ENCODE data around the gene LRP2. TPM values are rescaled to one million over a fixed set of nuclear protein-coding genes. Genes with fewer than 3 reads are reported as not detected.

LRP2 gene
- total and polyA plus RNA-seq, 8 donors: 0.06 to 0.08 TPM; not detected in 6

GRCh38 chr2:169080250-169081069 lies 281.9 kb downstream of the LRP2 start:
- Histone ChIP-seq H3K4me3 (no peak overlapping the region), H3K4me1 (no peaks in the 10 kb centered on the region), H3K27ac (no peak overlapping the region), H3K27me3 (no peaks in the 10 kb centered on the region), H3K36me3 (no peaks in the 10 kb centered on the region), H3K9me3 (no peaks in the 10 kb centered on the region)
- DNase-seq: no peak
- TF ChIP-seq, protein P1, sequence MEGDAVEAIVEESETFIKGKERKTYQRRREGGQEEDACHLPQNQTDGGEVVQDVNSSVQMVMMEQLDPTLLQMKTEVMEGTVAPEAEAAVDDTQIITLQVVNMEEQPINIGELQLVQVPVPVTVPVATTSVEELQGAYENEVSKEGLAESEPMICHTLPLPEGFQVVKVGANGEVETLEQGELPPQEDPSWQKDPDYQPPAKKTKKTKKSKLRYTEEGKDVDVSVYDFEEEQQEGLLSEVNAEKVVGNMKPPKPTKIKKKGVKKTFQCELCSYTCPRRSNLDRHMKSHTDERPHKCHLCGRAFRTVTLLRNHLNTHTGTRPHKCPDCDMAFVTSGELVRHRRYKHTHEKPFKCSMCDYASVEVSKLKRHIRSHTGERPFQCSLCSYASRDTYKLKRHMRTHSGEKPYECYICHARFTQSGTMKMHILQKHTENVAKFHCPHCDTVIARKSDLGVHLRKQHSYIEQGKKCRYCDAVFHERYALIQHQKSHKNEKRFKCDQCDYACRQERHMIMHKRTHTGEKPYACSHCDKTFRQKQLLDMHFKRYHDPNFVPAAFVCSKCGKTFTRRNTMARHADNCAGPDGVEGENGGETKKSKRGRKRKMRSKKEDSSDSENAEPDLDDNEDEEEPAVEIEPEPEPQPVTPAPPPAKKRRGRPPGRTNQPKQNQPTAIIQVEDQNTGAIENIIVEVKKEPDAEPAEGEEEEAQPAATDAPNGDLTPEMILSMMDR (IDR thresholded peaks at IDR 0.05): no peak
- ATAC-seq: peak in 2 of 4 donors; percentile 45 to 51
- 75 to 86% methylated on average over 2 of the region's 2 CpGs for WGBS, 2 donors
- intact Hi-C loops (cut with DNase I): no loop called here
- FAIRE-seq: no peak

DNA sequence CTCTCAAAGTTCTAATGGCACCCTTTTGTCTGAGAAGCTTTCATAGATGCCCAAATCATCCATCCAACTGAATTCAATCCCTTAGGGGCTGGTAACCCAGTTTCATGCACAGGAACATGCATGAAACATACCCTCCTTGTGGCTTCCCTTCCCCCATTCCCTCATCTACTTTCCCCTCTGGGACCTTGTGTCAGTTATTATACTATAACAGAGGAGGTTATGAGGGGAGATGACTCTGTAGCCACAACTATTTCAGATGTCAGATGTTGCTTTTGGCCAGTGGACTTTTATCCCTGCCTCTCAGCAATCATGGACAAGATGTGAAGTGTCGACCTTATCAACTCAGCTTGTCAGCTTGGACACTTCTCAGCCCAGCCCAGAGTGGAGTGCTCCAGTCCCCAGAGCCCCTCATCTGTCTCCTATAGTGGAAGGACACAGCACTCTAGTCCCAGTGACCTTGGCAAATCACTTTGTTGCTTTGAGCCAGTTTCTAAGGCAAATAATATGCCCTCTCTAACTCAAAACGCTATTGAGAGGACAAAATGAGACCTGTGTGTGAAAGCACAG lies 284.6 kb downstream of the LRP2 start:
- Histone ChIP-seq H3K36me3 (no peaks in the 10 kb centered on the region), H3K27me3 (no peaks in the 10 kb centered on the region), H3K27ac (no peak overlapping the region), H3K4me3 (no peak overlapping the region), H3K9me3 (no peaks in the 10 kb centered on the region), H3K4me1 (no peaks in the 10 kb centered on the region)
- 5 to 11% methylated on average over 2 of the region's 2 CpGs for WGBS, 2 donors
- TF ChIP-seq, protein P1 (IDR thresholded peaks at IDR 0.05): no peak
- intact Hi-C loops (cut with DNase I): no loop called here
- FAIRE-seq (no peak), DNase-seq (no peak), ATAC-seq (no peak)

Other genes starting within 250 kb of the LRP2 start
- 1 to 10 TPM; 2.7 to 5.8 (median 4.0) TPM for gene BBS5, start 117.0 kb upstream of the LRP2 start, total RNA-seq
- 1 to 10 TPM; 5.5 to 9.2 TPM for gene BBS5, start 117.0 kb upstream of the LRP2 start, polyA plus RNA-seq
- 1 to 10 TPM in 1 of 6 donors, under 1 TPM in 5; 0.19 to 1.1 (median 0.47) TPM for gene KLHL41, start 147.2 kb upstream of the LRP2 start, total RNA-seq
- gene KLHL41, start 147.2 kb upstream of the LRP2 start, polyA plus RNA-seq: 1 to 10 TPM in 1 of 2 donors, under 1 TPM in 1; 0.87 to 2.7 TPM
- 10 to 100 TPM in 3 of 6 donors, 1 to 10 TPM in 3; 5.5 to 17.2 (median 8.6) TPM for gene FASTKD1, start 211.3 kb upstream of the LRP2 start, total RNA-seq
- 10 to 100 TPM; 30.4 to 35.9 TPM for gene FASTKD1, start 211.3 kb upstream of the LRP2 start, polyA plus RNA-seq
- 10 to 100 TPM; 17.0 to 25.1 (median 21.1) TPM for gene PPIG, start 221.8 kb upstream of the LRP2 start, total RNA-seq
- 10 to 100 TPM; 23.0 to 30.0 TPM for gene PPIG, start 221.8 kb upstream of the LRP2 start, polyA plus RNA-seq

Measured in pancreas (tissue), 10 donors.